ENCODE measurements around the gene HNRNPUL2. TPM values are rescaled to one million over a fixed set of nuclear protein-coding genes. Genes with fewer than 3 reads are reported as not detected.

The HNRNPUL2 gene
- total and polyA plus RNA-seq, 9 of the 15 experiments (the other 6 are each of a cell fraction or from before 2014, with no cell fraction given) = 0.89 to 44.3 (median 15.2) TPM

DNA sequence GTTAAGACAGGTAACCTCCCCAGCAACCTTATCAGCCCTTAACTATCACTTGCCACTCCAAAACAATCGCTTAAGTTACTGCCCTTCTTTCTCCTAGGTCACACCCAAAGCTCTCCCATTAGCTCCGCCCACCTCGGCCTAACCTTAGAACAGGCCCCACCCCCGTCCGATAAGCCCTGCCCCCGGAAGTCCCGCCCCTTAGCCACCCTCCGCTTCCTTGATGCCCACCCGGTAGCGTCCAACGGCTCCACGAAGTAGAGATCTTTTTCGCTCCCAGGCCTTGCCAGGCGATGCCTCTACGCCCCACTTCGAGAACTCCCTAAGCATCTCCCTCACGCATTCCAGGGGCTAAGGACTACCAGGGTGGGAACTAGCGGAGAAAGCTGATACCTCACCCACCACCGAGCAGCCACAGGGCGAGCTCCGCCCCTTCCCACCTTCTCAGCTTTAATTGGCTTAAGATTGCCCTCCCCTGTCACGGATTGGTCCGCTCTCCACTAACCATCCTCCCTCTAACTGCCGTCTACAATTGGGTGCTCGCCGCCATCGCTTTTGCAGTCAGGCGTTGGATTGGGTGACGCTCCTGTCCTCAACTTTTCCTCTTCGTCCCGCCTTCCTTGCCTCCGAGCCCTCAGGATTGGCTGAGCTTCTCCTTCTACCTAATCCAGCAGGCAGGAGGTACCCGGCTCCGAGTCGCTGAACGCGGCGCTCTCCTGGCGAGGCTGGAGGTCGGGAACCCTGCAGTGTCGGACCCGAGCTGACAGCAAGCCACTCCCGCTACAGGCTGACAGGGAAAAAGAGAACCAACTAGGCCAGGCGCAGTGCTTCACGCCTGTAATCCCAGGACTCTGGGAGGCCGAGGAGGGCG lies 26.7 kb upstream of the HNRNPUL2 start, which contains the start of gene ZBTB3 (continued):
- TF ChIP-seq ZSCAN32 (CRISPR knock-in tag; IDR thresholded peaks at IDR 0.05) = no peak
- no peak for TF ChIP-seq HNRNPLL (IDR thresholded peaks at IDR 0.05; ENCODE audit: low read depth, low read length, poor library complexity, severe bottlenecking)
- TF ChIP-seq, protein P1, sequence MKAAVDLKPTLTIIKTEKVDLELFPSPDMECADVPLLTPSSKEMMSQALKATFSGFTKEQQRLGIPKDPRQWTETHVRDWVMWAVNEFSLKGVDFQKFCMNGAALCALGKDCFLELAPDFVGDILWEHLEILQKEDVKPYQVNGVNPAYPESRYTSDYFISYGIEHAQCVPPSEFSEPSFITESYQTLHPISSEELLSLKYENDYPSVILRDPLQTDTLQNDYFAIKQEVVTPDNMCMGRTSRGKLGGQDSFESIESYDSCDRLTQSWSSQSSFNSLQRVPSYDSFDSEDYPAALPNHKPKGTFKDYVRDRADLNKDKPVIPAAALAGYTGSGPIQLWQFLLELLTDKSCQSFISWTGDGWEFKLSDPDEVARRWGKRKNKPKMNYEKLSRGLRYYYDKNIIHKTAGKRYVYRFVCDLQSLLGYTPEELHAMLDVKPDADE (conservative IDR thresholded peaks at IDR 0.05; ENCODE audit: control insufficient read depth, low read depth, low read length) = 0 out of 2 replicates have a peak, but pooled peaks have one; percentile 22
- TF ChIP-seq, protein P2, sequence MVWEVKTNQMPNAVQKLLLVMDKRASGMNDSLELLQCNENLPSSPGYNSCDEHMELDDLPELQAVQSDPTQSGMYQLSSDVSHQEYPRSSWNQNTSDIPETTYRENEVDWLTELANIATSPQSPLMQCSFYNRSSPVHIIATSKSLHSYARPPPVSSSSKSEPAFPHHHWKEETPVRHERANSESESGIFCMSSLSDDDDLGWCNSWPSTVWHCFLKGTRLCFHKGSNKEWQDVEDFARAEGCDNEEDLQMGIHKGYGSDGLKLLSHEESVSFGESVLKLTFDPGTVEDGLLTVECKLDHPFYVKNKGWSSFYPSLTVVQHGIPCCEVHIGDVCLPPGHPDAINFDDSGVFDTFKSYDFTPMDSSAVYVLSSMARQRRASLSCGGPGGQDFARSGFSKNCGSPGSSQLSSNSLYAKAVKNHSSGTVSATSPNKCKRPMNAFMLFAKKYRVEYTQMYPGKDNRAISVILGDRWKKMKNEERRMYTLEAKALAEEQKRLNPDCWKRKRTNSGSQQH (CRISPR knock-in tag; IDR thresholded peaks at IDR 0.05) = no peak
- TF ChIP-seq NCOA4 (IDR thresholded peaks at IDR 0.05; ENCODE audit: partially characterized antibody) = no peak
- peak; percentile 73 for TF ChIP-seq CREM (IDR thresholded peaks at IDR 0.05; ENCODE audit: low read depth)
- TF ChIP-seq CCAR2 (IDR thresholded peaks at IDR 0.05; ENCODE audit: low read depth, low read length) = no peak
- no peak for TF ChIP-seq PHB (CRISPR knock-in tag; IDR thresholded peaks at IDR 0.05)
- TF ChIP-seq, protein P3, sequence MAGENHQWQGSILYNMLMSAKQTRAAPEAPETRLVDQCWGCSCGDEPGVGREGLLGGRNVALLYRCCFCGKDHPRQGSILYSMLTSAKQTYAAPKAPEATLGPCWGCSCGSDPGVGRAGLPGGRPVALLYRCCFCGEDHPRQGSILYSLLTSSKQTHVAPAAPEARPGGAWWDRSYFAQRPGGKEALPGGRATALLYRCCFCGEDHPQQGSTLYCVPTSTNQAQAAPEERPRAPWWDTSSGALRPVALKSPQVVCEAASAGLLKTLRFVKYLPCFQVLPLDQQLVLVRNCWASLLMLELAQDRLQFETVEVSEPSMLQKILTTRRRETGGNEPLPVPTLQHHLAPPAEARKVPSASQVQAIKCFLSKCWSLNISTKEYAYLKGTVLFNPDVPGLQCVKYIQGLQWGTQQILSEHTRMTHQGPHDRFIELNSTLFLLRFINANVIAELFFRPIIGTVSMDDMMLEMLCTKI (IDR thresholded peaks at IDR 0.05; ENCODE audit: partially characterized antibody) = no peak
- TF ChIP-seq WHSC1 (IDR thresholded peaks at IDR 0.05; ENCODE audit: low read length) = no peak
- no peak for TF ChIP-seq KLF16 (IDR thresholded peaks at IDR 0.05)
- no peak for TF ChIP-seq CREBBP (IDR thresholded peaks at IDR 0.05; ENCODE audit: low read depth, low read length)
- peak; percentile 97 for TF ChIP-seq GABPB1 (CRISPR knock-in tag; IDR thresholded peaks at IDR 0.05)
- no peak for TF ChIP-seq SNRNP70 (optimal IDR thresholded peaks at IDR 0.05; ENCODE audit: low read depth, low read length)
- TF ChIP-seq SRSF3 (IDR thresholded peaks at IDR 0.05; ENCODE audit: insufficient read depth, low read length) = no peak
- TF ChIP-seq, protein P4, sequence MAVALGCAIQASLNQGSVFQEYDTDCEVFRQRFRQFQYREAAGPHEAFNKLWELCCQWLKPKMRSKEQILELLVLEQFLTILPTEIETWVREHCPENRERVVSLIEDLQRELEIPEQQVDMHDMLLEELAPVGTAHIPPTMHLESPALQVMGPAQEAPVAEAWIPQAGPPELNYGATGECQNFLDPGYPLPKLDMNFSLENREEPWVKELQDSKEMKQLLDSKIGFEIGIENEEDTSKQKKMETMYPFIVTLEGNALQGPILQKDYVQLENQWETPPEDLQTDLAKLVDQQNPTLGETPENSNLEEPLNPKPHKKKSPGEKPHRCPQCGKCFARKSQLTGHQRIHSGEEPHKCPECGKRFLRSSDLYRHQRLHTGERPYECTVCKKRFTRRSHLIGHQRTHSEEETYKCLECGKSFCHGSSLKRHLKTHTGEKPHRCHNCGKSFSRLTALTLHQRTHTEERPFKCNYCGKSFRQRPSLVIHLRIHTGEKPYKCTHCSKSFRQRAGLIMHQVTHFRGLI (CRISPR knock-in tag; IDR thresholded peaks at IDR 0.05) = no peak
- no peak for TF ChIP-seq ZNF830 (CRISPR knock-in tag; IDR thresholded peaks at IDR 0.05)
- no peak for TF ChIP-seq CHD4 (IDR thresholded peaks at IDR 0.05; ENCODE audit: insufficient read depth, insufficient replicate concordance, low read depth, low read length, poor library complexity, severe bottlenecking)
